ENCODE measurements around the gene SSR3.
"Not testable (repeated sequence)": the region's sequence is repeated elsewhere in the genome, so short reads cannot be mapped to it uniquely, and the experiment has no call there.

- TF ChIP-seq SRF (CRISPR knock-in tag; IDR thresholded peaks at IDR 0.05); PHF21A (IDR thresholded peaks at IDR 0.05; ENCODE audit: borderline replicate concordance, low read depth); SIRT6 (IDR thresholded peaks at IDR 0.05; ENCODE audit: low read depth, low read length); XRCC5 (IDR thresholded peaks at IDR 0.05; ENCODE audit: low read depth, low read length); SP1 (CRISPR knock-in tag; IDR thresholded peaks at IDR 0.05); GABPA (tag; conservative IDR thresholded peaks at IDR 0.05; ENCODE audit: low read depth); ZNF274 (IDR thresholded peaks at IDR 0.05; ENCODE audit: borderline replicate concordance, low read depth, low read length); FUS (optimal IDR thresholded peaks at IDR 0.05; ENCODE audit: low read depth, low read length); SIN3A (IDR thresholded peaks at IDR 0.05; ENCODE audit: borderline replicate concordance in 2 of 2, control insufficient read depth in 1 of 2, low read depth in 2 of 2, low read length in 2 of 2); POU5F1 (IDR thresholded peaks at IDR 0.05; ENCODE audit: borderline replicate concordance, low read depth, low read length, partially characterized antibody): not testable (repeated sequence)
- TF ChIP-seq, protein P1, sequence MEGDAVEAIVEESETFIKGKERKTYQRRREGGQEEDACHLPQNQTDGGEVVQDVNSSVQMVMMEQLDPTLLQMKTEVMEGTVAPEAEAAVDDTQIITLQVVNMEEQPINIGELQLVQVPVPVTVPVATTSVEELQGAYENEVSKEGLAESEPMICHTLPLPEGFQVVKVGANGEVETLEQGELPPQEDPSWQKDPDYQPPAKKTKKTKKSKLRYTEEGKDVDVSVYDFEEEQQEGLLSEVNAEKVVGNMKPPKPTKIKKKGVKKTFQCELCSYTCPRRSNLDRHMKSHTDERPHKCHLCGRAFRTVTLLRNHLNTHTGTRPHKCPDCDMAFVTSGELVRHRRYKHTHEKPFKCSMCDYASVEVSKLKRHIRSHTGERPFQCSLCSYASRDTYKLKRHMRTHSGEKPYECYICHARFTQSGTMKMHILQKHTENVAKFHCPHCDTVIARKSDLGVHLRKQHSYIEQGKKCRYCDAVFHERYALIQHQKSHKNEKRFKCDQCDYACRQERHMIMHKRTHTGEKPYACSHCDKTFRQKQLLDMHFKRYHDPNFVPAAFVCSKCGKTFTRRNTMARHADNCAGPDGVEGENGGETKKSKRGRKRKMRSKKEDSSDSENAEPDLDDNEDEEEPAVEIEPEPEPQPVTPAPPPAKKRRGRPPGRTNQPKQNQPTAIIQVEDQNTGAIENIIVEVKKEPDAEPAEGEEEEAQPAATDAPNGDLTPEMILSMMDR (IDR thresholded peaks at IDR 0.05 in 2 of 3, conservative IDR thresholded peaks at IDR 0.05 in 1 of 3; ENCODE audit: insufficient read depth in 2 of 3, low read depth in 1 of 3, low read length in 3 of 3) = not testable (repeated sequence)
- TF ChIP-seq, protein P2, sequence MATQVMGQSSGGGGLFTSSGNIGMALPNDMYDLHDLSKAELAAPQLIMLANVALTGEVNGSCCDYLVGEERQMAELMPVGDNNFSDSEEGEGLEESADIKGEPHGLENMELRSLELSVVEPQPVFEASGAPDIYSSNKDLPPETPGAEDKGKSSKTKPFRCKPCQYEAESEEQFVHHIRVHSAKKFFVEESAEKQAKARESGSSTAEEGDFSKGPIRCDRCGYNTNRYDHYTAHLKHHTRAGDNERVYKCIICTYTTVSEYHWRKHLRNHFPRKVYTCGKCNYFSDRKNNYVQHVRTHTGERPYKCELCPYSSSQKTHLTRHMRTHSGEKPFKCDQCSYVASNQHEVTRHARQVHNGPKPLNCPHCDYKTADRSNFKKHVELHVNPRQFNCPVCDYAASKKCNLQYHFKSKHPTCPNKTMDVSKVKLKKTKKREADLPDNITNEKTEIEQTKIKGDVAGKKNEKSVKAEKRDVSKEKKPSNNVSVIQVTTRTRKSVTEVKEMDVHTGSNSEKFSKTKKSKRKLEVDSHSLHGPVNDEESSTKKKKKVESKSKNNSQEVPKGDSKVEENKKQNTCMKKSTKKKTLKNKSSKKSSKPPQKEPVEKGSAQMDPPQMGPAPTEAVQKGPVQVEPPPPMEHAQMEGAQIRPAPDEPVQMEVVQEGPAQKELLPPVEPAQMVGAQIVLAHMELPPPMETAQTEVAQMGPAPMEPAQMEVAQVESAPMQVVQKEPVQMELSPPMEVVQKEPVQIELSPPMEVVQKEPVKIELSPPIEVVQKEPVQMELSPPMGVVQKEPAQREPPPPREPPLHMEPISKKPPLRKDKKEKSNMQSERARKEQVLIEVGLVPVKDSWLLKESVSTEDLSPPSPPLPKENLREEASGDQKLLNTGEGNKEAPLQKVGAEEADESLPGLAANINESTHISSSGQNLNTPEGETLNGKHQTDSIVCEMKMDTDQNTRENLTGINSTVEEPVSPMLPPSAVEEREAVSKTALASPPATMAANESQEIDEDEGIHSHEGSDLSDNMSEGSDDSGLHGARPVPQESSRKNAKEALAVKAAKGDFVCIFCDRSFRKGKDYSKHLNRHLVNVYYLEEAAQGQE (IDR thresholded peaks at IDR 0.05; ENCODE audit: borderline replicate concordance) = not testable (repeated sequence)
- TF ChIP-seq, protein P2 (CRISPR knock-in tag; IDR thresholded peaks at IDR 0.05; ENCODE audit: low read depth) = not testable (repeated sequence)
- TF ChIP-seq, protein P3, sequence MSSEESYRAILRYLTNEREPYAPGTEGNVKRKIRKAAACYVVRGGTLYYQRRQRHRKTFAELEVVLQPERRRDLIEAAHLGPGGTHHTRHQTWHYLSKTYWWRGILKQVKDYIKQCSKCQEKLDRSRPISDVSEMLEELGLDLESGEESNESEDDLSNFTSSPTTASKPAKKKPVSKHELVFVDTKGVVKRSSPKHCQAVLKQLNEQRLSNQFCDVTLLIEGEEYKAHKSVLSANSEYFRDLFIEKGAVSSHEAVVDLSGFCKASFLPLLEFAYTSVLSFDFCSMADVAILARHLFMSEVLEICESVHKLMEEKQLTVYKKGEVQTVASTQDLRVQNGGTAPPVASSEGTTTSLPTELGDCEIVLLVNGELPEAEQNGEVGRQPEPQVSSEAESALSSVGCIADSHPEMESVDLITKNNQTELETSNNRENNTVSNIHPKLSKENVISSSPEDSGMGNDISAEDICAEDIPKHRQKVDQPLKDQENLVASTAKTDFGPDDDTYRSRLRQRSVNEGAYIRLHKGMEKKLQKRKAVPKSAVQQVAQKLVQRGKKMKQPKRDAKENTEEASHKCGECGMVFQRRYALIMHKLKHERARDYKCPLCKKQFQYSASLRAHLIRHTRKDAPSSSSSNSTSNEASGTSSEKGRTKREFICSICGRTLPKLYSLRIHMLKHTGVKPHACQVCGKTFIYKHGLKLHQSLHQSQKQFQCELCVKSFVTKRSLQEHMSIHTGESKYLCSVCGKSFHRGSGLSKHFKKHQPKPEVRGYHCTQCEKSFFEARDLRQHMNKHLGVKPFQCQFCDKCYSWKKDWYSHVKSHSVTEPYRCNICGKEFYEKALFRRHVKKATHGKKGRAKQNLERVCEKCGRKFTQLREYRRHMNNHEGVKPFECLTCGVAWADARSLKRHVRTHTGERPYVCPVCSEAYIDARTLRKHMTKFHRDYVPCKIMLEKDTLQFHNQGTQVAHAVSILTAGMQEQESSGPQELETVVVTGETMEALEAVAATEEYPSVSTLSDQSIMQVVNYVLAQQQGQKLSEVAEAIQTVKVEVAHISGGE (CRISPR knock-in tag; IDR thresholded peaks at IDR 0.05) = not testable (repeated sequence)
- TF ChIP-seq, protein P4, sequence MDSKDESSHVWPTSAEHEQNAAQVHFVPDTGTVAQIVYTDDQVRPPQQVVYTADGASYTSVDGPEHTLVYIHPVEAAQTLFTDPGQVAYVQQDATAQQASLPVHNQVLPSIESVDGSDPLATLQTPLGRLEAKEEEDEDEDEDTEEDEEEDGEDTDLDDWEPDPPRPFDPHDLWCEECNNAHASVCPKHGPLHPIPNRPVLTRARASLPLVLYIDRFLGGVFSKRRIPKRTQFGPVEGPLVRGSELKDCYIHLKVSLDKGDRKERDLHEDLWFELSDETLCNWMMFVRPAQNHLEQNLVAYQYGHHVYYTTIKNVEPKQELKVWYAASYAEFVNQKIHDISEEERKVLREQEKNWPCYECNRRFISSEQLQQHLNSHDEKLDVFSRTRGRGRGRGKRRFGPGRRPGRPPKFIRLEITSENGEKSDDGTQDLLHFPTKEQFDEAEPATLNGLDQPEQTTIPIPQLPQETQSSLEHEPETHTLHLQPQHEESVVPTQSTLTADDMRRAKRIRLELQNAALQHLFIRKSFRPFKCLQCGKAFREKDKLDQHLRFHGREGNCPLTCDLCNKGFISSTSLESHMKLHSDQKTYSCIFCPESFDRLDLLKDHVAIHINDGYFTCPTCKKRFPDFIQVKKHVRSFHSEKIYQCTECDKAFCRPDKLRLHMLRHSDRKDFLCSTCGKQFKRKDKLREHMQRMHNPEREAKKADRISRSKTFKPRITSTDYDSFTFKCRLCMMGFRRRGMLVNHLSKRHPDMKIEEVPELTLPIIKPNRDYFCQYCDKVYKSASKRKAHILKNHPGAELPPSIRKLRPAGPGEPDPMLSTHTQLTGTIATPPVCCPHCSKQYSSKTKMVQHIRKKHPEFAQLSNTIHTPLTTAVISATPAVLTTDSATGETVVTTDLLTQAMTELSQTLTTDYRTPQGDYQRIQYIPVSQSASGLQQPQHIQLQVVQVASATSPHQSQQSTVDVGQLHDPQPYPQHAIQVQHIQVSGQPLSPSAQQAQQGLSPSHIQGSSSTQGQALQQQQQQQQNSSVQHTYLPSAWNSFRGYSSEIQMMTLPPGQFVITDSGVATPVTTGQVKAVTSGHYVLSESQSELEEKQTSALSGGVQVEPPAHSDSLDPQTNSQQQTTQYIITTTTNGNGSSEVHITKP (IDR thresholded peaks at IDR 0.05; ENCODE audit: partially characterized antibody) = not testable (repeated sequence)
These were observed 34.9 kb upstream of the SSR3 start for GRCh38 chr3:156589806-156590205.
